ENCODE data around the gene AGAP1.

DNA sequence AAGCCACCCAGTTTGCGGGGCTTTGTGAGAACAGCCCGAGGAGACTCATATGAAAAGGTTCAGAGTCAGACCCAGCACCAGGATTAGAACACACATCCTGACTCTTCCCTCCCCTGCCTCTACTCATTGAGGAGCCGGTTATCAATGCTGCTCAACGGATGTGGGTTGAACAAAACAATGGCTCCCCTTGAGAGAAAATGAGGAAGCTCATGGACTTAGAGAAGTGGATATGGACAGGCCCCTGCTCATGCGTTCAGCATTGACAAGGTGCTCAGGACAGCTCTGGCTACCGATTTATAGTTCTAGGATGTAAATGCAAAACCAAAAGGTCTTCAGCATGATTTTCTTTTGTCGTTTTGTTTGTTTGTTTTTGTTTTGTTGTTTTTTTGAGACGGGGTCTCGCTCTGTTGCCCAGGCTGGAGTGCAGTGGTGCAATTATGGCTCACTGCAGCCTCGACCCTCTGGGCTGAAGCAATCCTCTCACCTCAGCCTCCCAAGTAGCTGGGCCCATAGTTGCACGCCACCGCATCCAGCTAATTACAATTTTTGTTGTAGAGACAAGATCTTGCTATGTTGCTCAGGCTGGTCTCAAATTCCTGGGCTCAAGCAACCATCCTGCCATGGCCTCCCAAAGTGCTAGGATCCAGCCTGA, 32.0 kb upstream of the AGAP1 start:
- TF ChIP-seq, protein P1, sequence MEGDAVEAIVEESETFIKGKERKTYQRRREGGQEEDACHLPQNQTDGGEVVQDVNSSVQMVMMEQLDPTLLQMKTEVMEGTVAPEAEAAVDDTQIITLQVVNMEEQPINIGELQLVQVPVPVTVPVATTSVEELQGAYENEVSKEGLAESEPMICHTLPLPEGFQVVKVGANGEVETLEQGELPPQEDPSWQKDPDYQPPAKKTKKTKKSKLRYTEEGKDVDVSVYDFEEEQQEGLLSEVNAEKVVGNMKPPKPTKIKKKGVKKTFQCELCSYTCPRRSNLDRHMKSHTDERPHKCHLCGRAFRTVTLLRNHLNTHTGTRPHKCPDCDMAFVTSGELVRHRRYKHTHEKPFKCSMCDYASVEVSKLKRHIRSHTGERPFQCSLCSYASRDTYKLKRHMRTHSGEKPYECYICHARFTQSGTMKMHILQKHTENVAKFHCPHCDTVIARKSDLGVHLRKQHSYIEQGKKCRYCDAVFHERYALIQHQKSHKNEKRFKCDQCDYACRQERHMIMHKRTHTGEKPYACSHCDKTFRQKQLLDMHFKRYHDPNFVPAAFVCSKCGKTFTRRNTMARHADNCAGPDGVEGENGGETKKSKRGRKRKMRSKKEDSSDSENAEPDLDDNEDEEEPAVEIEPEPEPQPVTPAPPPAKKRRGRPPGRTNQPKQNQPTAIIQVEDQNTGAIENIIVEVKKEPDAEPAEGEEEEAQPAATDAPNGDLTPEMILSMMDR (IDR thresholded peaks at IDR 0.05; ENCODE audit: insufficient read depth, low read depth, low read length) = no peak
- TF ChIP-seq EZH2 (IDR thresholded peaks at IDR 0.05; ENCODE audit: insufficient read depth, low read length) = no peak
